ENCODE measurements around the gene ADGRA1.

Gene ADGRA1

GRCh38 chr10:133180192-133180964 lies 92.7 kb downstream of the ADGRA1 start:
- Histone ChIP-seq H3K79me1 (ENCODE audit: low read length) (no peaks in the 10 kb centered on the region), H3K18ac (ENCODE audit: low read length) (no peak overlapping the region), H2AK5ac (ENCODE audit: low read length) (no peak overlapping the region), H3K27me3 (ENCODE audit: insufficient read depth, low read length) (no peaks in the 10 kb centered on the region), H3K27ac (ENCODE audit: low read depth, low read length) (no peak overlapping the region), H3K4ac (ENCODE audit: low read depth, low read length) (no peak overlapping the region), H2BK5ac (ENCODE audit: low read depth, low read length, poor library complexity) (no peak overlapping the region), H4K12ac (ENCODE audit: low read depth, low read length) (no peak overlapping the region), H3K79me2 (ENCODE audit: control insufficient read depth, insufficient read depth, low read length, poor library complexity) (no peaks in the 10 kb centered on the region), H3K9ac (ENCODE audit: low read length) (no peak overlapping the region), H3K23ac (ENCODE audit: low read length) (no peak overlapping the region), H3K4me2 (ENCODE audit: low read length) (no peak overlapping the region), H3K4me1 (ENCODE audit: control insufficient read depth in 1 of 2, insufficient read depth in 2 of 2, low read length in 2 of 2) (no peaks in the 10 kb centered on the region), H3K14ac (ENCODE audit: low read length) (no peak overlapping the region), H3K36me3 (ENCODE audit: control insufficient read depth in 1 of 2, insufficient read depth in 2 of 2, low read length in 2 of 2) (peaks cover 0 to 2% of the 10 kb centered on the region in 2 experiments), H2AFZ (ENCODE audit: insufficient read depth, low read length, poor library complexity) (no peak overlapping the region), H4K91ac (ENCODE audit: low read depth, low read length) (no peak overlapping the region), H3K9me3 (ENCODE audit: insufficient read depth, low read depth, low read length) (peaks cover 24% of the 10 kb centered on the region), H3K4me3 (ENCODE audit: low read depth, low read length) (no peak overlapping the region), H4K8ac (ENCODE audit: low read depth, low read length) (no peak overlapping the region), H2BK120ac (ENCODE audit: insufficient read depth, low read length, poor library complexity) (no peak overlapping the region), H2BK12ac (ENCODE audit: low read length) (no peak overlapping the region)
- DNase-seq, result no peak
- no CpG with 5 or more reads among the region's 33 CpGs for whole genome bisulfite sequencing (ENCODE audit: extremely low coverage, insufficient coverage, insufficient read length)

GRCh38 chr10:133180965-133181639 lies 93.4 kb downstream of the ADGRA1 start:
- H3K18ac ChIP-seq (ENCODE audit: low read length), result no peak overlapping the region
- no peak overlapping the region for H2BK12ac ChIP-seq (ENCODE audit: low read length)
- no peak overlapping the region for H4K91ac ChIP-seq (ENCODE audit: low read depth, low read length)
- no peak overlapping the region for H3K27ac ChIP-seq (ENCODE audit: low read depth, low read length)
- peaks cover 0 to 2% of the 10 kb centered on the region in 2 experiments for H3K36me3 ChIP-seq (ENCODE audit: control insufficient read depth in 1 of 2, insufficient read depth in 2 of 2, low read length in 2 of 2)
- no peak overlapping the region for H2BK5ac ChIP-seq (ENCODE audit: low read depth, low read length, poor library complexity)
- no peak overlapping the region for H2BK120ac ChIP-seq (ENCODE audit: insufficient read depth, low read length, poor library complexity)
- no peak overlapping the region for H3K23ac ChIP-seq (ENCODE audit: low read length)
- H3K4me2 ChIP-seq (ENCODE audit: low read length), result no peak overlapping the region
- H4K8ac ChIP-seq (ENCODE audit: low read depth, low read length), result no peak overlapping the region
- H3K4me1 ChIP-seq (ENCODE audit: control insufficient read depth in 1 of 2, insufficient read depth in 2 of 2, low read length in 2 of 2), result no peaks in the 10 kb centered on the region
- H3K79me1 ChIP-seq (ENCODE audit: low read length), result no peaks in the 10 kb centered on the region
- no CpG with 5 or more reads among the region's 23 CpGs for WGBS (ENCODE audit: extremely low coverage, insufficient coverage, insufficient read length)
- H3K9ac ChIP-seq (ENCODE audit: low read length), result no peak overlapping the region
- no peak overlapping the region for H4K12ac ChIP-seq (ENCODE audit: low read depth, low read length)
- no peaks in the 10 kb centered on the region for H3K79me2 ChIP-seq (ENCODE audit: control insufficient read depth, insufficient read depth, low read length, poor library complexity)
- H3K4ac ChIP-seq (ENCODE audit: low read depth, low read length), result no peak overlapping the region
- no peak overlapping the region for H3K14ac ChIP-seq (ENCODE audit: low read length)
- H3K27me3 ChIP-seq (ENCODE audit: insufficient read depth, low read length), result no peaks in the 10 kb centered on the region
- no peak overlapping the region for H2AFZ ChIP-seq (ENCODE audit: insufficient read depth, low read length, poor library complexity)
- H3K9me3 ChIP-seq (ENCODE audit: insufficient read depth, low read depth, low read length), result peaks cover 24% of the 10 kb centered on the region
- DNase-seq, result no peak
- H2AK5ac ChIP-seq (ENCODE audit: low read length), result no peak overlapping the region
- H3K4me3 ChIP-seq (ENCODE audit: low read depth, low read length), result no peak overlapping the region

All from trophoblast cell (in vitro differentiated cells and primary cell).